GM19035 (cell line): Measurements from ENCODE around the gene FRMD1.

Source experiments
- ATAC-seq: cut with Tn5 transposase; IDR thresholded peaks from one replicate; pipeline ENCODE4 v1.9.1; 2021; ENCODE audit not compliant: unreplicated experiment

Gene FRMD1

DNA sequence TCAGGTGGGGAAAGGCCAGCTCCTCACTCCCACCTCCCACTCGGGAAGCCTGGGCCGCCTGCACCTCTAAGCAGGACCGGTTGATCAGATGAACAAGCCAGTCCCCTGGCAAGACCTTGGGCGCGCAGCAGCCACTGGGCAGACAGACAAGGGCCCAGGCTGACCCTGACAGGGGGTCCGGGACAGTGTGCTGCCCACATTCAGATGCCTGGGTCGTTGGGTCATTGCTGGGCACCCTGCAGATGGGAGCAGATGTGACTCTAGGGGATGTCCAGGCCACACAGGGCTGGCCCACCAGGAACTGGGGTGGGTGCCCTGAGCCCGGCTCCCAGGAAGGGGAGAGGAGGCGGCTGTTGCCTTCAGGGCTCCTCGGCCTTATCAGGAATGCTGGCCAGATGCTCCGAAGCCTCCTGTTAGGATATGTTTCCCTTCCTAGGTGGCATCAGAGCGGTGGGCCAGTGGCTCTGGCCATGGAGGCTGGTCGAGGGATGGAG is 17.3 kb upstream of the FRMD1 start:
- ATAC-seq, result no peak

DNA sequence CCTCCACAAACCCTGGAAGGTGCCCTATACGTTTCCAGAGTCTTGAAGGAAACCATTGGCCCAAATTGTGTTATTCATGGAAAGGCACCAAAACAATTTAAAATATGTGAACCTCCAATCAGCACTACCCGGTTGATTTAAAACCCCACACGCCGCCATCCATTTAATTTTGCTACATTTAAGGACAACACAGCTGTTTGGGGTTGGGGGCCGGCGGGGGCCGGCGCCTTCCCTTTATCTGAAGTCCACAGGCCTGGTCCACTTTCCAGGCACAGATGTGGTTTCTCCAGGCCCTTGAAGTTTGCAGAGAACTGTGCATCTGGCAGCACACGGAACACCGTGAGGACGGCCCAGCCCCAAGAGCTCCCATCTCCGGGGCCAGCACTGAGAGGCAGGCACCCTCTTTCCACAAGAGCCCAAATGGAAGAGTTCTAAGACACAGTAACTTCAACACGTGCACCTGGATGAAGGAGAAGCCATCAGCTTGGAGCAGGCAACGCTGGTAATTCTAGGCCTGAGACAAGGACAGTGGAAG is 16.8 kb upstream of the FRMD1 start:
- ATAC-seq, result no peak

DNA sequence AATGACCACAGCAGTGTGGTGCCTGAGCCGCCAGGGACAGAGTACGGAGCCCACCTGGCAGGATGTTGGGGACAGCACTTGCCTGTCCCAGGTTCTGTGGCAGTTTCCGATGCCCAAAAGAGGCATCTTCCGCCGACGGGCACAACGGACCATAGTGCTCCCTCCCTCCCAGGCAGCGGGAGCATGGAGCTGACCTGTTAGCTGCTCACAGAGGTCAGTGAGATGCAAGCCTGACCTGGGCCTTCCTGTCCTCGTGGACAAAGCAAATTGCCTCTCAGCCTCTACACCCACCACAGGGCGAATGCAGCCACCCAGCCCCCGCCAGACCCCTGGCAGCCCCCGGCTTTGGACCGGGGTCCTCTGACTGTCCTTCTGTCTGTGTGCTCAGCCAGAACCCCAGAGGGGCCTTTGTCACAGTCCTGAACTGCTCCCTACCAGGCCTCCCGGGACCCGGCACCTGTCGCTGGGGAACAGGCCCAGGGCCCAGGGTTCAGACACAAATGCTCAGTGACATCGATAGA is 16.2 kb upstream of the FRMD1 start:
- no peak for ATAC-seq

- no peak for ATAC-seq
These were observed 14.6 kb upstream of the FRMD1 start for GRCh38 chr6:168093634-168094033.

- no peak for ATAC-seq
These were observed 14.1 kb upstream of the FRMD1 start for GRCh38 chr6:168093071-168093505.

- ATAC-seq, result no peak
These were observed 13.5 kb upstream of the FRMD1 start for GRCh38 chr6:168092541-168092940.

DNA sequence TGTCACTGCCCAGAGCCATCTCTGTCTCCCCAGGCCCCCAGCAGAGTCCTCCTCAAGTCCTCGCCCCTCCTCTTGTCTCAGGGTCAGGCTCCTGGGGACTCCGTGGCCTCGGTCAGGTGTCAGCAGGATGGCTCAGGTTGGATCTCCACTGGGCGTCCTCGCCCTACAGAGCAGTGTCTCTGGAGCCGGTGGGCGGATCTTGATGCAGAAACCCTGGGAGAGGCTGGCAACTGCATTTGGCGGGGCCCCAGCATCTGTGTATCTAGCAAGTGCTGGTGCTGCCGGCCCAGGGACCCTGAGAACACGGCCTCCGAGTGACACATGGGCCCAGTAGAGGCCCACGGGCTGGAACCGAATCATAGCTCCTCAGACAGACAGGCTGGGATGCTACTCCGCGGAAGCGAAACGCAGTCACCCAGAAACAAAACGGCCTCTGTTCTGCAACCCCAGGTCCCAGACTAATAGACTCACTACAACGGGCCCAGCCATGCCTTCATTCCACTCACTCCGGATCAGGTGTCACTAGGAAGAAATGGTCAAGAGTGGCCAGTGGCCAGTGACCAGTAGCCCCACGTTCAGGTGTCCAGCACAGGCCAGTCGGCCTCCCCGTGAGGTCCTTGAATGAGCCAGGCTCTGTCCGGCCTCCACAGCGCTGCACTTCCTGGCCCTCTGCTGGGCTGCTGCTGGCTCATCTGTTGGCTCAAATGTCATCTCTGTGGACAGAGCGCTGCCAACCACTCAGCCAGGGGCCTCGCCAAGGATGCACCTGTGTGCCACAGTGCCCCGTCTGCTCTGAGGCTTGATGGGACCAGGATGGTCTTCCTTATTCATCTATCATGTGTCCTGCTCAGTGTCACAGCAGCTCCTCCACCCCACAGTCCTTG is 12.6 kb upstream of the FRMD1 start:
- no peak for ATAC-seq

DNA sequence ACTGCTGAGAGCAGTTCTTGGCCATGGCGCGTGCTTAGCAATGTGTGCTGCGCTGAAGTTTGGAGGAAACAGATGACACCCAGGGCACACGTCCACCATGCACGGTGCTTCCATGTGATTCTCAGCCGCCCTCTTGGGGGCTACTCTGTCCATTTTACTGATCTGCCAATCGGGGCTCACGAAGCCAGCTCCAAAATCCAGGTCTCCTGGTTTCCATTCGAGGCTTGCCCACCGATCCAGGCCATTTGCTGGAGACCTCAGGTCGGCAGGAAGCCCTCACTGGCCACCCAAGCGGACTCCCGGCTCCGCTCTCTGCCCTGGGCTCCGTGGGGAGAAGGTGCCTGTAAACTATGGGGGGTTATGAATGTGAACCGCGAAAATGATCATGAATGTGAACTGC is 11.7 kb upstream of the FRMD1 start:
- no peak for ATAC-seq

- ATAC-seq, result no peak
These were observed 11.2 kb upstream of the FRMD1 start for GRCh38 chr6:168090064-168090690.

- no peak for ATAC-seq
These were observed 10.4 kb upstream of the FRMD1 start for GRCh38 chr6:168089186-168090063.

- ATAC-seq, result no peak
These were observed 9.4 kb upstream of the FRMD1 start for GRCh38 chr6:168088161-168089053.

DNA sequence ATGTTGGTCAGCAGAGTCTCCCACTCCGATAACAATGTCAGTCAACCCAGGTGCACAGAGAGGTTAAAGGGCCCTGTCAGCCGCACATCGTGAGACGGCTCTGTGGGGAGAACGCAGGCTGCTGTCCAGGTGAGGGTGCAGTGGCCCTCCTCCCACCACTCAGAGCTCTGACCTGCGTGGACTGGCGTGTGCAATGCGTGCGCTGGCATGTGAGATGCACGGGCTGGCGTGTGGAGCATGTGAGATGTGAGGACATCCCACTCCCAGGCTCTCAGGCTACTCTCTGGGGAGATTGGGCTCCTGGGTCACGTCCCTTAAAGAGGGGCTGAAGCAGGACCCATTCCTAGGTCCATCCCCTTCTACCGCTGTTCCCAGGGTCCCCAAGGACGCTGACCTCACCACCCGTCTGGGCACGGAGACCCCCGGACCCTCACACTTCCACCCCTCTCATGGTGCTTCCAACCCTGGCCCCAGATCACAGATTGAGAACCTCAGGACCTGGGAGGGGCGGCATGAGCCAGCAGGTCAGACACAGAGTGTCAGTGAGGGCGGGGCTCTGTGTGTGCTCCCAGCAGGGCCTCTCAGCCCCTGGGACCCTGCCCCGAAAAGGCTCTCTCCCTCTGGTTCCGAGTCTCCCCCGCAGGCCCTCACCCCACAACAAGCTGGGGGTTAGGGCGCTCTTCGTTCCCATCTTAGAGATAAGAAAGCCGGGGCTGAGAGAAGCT is 8.6 kb upstream of the FRMD1 start:
- no peak for ATAC-seq

DNA sequence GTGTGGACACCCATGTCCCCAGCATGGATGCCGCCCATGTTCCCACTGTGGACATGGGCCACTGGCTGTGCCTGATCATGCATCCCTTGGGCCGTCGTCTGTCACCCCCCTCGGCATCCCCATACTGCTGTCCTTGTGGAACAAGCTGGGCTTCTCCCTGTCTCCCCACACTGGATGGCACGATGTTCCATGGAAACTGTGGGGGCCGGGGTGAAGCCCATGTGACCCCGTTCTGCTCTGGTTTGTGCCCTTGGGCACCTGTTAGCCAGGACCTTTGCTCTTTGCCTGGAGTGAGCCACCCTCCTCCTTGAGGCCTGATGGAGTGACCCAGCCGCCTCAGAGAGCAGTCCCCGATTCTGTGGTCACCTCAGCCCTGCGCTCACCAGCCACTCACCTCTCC is 7.6 kb upstream of the FRMD1 start:
- ATAC-seq, result no peak

DNA sequence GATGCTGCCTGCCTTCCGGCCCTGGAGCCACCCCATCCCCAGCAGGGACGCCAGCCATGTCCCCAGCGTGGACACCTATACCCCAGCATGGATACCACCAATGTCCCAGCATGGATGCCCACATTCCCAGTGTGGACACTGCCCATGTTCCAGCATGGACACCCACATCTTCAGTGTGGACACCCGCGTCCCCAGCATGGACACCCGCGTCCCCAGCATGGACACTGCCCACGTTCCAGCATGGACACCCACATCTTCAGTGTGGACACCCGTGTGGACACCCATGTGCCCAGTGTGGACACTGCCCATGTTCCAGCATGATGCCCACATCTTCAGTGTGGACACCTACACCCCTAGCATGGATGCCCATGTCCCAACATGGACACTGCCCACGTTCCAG is 7.1 kb upstream of the FRMD1 start:
- no peak for ATAC-seq

DNA sequence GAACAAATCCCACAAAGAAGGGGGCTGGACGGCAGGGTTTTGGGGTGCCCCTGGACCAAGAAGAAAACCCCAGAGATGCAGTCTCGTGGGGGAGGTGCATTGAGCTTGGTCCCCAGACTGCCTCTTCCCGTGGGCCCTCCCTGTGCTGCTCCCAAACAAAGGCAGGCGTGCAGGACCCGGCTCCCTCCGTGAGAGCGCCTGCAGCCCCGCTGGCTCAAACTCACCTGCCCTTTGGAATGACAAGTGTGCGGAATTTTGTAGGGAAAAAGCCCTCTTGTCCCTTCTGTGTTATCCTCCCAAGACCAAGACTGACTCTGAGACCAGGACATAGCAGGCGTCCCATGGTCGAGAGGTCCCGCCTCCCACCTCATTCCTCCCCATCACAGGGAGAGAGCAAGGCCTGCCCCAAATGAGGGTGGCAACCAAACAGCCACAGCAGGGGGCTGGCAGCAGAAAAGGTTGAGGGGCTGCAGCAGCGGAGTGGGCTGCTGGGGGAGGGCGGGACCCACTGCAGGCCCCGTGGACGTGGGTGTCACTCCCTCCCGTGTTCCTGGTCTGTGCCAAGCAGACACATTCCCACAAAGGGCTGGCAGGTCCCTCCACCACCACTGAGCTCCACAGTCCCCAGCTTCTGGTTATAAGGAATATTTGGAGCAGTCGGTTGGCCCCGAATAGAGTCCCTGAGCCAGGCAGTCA is 5.6 kb upstream of the FRMD1 start:
- ATAC-seq, result no peak

DNA sequence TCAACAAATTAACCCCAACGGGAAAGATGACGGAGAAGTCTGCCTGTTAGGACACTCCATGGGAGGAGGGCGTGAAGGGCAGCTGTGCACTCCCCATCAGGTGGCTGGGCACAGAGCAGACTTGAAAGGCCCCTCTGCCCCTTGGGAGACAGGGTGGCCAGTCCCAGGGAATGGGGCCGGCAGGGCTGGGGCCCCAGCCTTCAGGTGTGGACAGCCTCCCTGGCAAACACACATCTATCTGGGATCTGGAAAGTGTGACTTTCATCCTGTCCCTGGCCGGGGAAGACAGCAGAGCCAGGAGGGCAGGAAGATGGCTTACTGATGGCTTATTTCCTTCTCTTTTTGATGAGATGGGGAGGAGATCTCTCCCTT is 4.5 kb upstream of the FRMD1 start:
- no peak for ATAC-seq

- no peak for ATAC-seq
These were observed 4.0 kb upstream of the FRMD1 start for GRCh38 chr6:168082860-168083513.

DNA sequence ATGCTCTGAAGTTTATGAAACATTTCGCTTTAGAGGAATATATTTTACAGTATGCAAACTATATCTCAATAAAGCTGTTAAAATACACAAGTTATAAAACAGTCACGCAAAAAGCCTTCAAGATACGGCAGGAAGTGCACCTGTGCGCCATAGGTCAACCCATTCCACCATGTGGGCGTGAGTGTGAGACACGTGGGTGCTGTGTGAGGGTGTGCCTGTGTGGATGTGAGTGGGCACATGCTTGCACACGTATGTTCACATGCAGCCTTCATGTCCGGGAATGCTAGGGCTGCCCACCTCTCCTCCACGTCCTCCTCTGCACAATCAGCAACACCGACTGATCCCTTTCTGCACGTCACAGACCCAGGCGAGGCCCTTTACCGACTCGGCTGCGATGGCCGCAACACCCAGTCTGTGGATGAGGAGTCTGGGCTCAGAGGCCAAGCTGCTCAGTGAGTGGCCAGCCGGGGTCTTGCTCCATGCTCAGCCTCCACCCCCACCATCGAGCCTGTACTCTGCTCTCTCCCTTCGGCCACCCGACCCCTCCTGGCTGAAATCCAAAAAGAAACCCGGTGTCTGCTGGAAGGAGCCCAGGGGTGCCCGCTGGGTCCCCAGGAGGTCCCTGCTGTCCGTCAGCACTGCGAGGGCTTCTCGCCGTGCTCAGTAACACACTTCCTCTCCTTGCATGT is 3.0 kb upstream of the FRMD1 start:
- ATAC-seq, result no peak
